Measurements from ENCODE around the gene ZSCAN23. TPM values are rescaled to one million over a fixed set of nuclear protein-coding genes. Genes with fewer than 3 reads are reported as not detected.

ZSCAN23 gene
- total and polyA plus RNA-seq, 2 of the 8 experiments (the other 6 are each of a cell fraction or from before 2014, with no cell fraction given): 0.74 to 5.3 TPM

- TF ChIP-seq RFX5 (IDR thresholded peaks at IDR 0.05; ENCODE audit: borderline replicate concordance, low read depth, low read length) (no peak), E2F6 (IDR thresholded peaks at IDR 0.05) (peak; percentile 69), HDAC6 (IDR thresholded peaks at IDR 0.05; ENCODE audit: low read depth, low read length) (no peak), YY1 (IDR thresholded peaks at IDR 0.05; ENCODE audit: low read depth, low read length) (0 out of 2 replicates have a peak, but pooled peaks have one; percentile 50), SUZ12 (IDR thresholded peaks at IDR 0.05; ENCODE audit: low read length) (no peak), NRF1 (IDR thresholded peaks at IDR 0.05; ENCODE audit: low read depth, low read length) (no peak), RAD21 (IDR thresholded peaks at IDR 0.05 in 1 of 2, conservative IDR thresholded peaks at IDR 0.05 in 1 of 2; ENCODE audit: low read depth in 2 of 2, low read length in 2 of 2) (peak; percentile 53; a peak in 3 of 4 replicates), BACH1 (IDR thresholded peaks at IDR 0.05; ENCODE audit: low read length) (no peak), NANOG (IDR thresholded peaks at IDR 0.05; ENCODE audit: insufficient read depth, low read depth, low read length, poor library complexity, severe bottlenecking) (peak; percentile 40), TAF1 (IDR thresholded peaks at IDR 0.05; ENCODE audit: low read depth, low read length) (peak; percentile 94), POLR2A (IDR thresholded peaks at IDR 0.05; ENCODE audit: control extremely low read depth in 1 of 2, low read depth in 2 of 2, low read length in 2 of 2) (peak; percentile 76 to 83)
These were observed 59.8 kb downstream of the ZSCAN23 start (continued) for GRCh38 chr6:28383235-28384142.

Small RNA genes lying within 50 kb of the gene (small RNA-seq; reads per million reads assigned to genes)
- not detected for gene RNU2-45P (ENCODE audit: insufficient read depth)

Other genes starting within 250 kb of the ZSCAN23 start
- gene ZSCAN9, start 218.2 kb downstream of the ZSCAN23 start, total RNA-seq (2021; fragmentation: NEBNext Ultra II Directional; extraction: Animal tissue kit (Norgen Biotek cat#: 25700)): 13.1 and 13.6 TPM in 2 replicates
- 7.0 and 10.8 TPM in 2 replicates for gene ZSCAN9, start 218.2 kb downstream of the ZSCAN23 start, polyA plus RNA-seq (2011; rRNA removed)
- gene ZKSCAN4, start 191.2 kb downstream of the ZSCAN23 start, total RNA-seq (2021; fragmentation: NEBNext Ultra II Directional; extraction: Animal tissue kit (Norgen Biotek cat#: 25700)): 6.6 TPM in 2 replicates
- 1.4 and 2.2 TPM in 2 replicates for gene ZKSCAN4, start 191.2 kb downstream of the ZSCAN23 start, polyA plus RNA-seq (2011; rRNA removed)
- gene NKAPL, start 184.2 kb downstream of the ZSCAN23 start, total RNA-seq (2021; fragmentation: NEBNext Ultra II Directional; extraction: Animal tissue kit (Norgen Biotek cat#: 25700)): not detected in 2 replicates
- 0.05 and 0.08 TPM in 2 replicates for gene NKAPL, start 184.2 kb downstream of the ZSCAN23 start, polyA plus RNA-seq (2011; rRNA removed)
- 8.2 and 8.5 TPM in 2 replicates for gene ZSCAN26, start 176.3 kb downstream of the ZSCAN23 start, total RNA-seq (2021; fragmentation: NEBNext Ultra II Directional; extraction: Animal tissue kit (Norgen Biotek cat#: 25700))
- gene ZSCAN26, start 176.3 kb downstream of the ZSCAN23 start, polyA plus RNA-seq (2011; rRNA removed): 3.8 and 7.0 TPM in 2 replicates
- 7.6 and 9.2 TPM in 2 replicates for gene PGBD1, start 161.9 kb downstream of the ZSCAN23 start, total RNA-seq (2021; fragmentation: NEBNext Ultra II Directional; extraction: Animal tissue kit (Norgen Biotek cat#: 25700))
- 2.3 and 2.5 TPM in 2 replicates for gene PGBD1, start 161.9 kb downstream of the ZSCAN23 start, polyA plus RNA-seq (2011; rRNA removed)
- gene ZSCAN31, start 107.3 kb downstream of the ZSCAN23 start, total RNA-seq (2021; fragmentation: NEBNext Ultra II Directional; extraction: Animal tissue kit (Norgen Biotek cat#: 25700)): 7.0 and 8.8 TPM in 2 replicates
- 1.2 and 1.9 TPM in 2 replicates for gene ZSCAN31, start 107.3 kb downstream of the ZSCAN23 start, polyA plus RNA-seq (2011; rRNA removed)
- gene ZKSCAN3, start 93.5 kb downstream of the ZSCAN23 start, total RNA-seq (2021; fragmentation: NEBNext Ultra II Directional; extraction: Animal tissue kit (Norgen Biotek cat#: 25700)): 9.2 and 9.8 TPM in 2 replicates
- gene ZKSCAN3, start 93.5 kb downstream of the ZSCAN23 start, polyA plus RNA-seq (2011; rRNA removed): 2.7 TPM in 2 replicates
- gene ZSCAN12, start 43.7 kb downstream of the ZSCAN23 start, total RNA-seq (2021; fragmentation: NEBNext Ultra II Directional; extraction: Animal tissue kit (Norgen Biotek cat#: 25700)): 8.6 and 9.6 TPM in 2 replicates
- gene ZSCAN12, start 43.7 kb downstream of the ZSCAN23 start, polyA plus RNA-seq (2011; rRNA removed): 2.0 and 2.2 TPM in 2 replicates
- not detected in 2 replicates for gene GPX6, start 72.3 kb upstream of the ZSCAN23 start, total RNA-seq (2021; fragmentation: NEBNext Ultra II Directional; extraction: Animal tissue kit (Norgen Biotek cat#: 25700))
- gene GPX6, start 72.3 kb upstream of the ZSCAN23 start, polyA plus RNA-seq (2011; rRNA removed): not detected in 2 replicates
- not detected in 2 replicates for gene GPX5, start 82.4 kb upstream of the ZSCAN23 start, total RNA-seq (2021; fragmentation: NEBNext Ultra II Directional; extraction: Animal tissue kit (Norgen Biotek cat#: 25700))
- 0.08 TPM in 1 of 2 replicates, not detected in the other for gene GPX5, start 82.4 kb upstream of the ZSCAN23 start, polyA plus RNA-seq (2011; rRNA removed)

Measured in H1 (cell line).